Uterus (tissue), 2 donors: ENCODE results near the gene ZDHHC11B.
"Not testable (repeated sequence)": the region's sequence is repeated elsewhere in the genome, so short reads cannot be mapped to it uniquely, and the experiment has no call there.

Experiments
- CTCF ChIP-seq, 4 experiments: fragments of 200-600 bp in 2 of 4; fragments of 450-650 bp in 2 of 4; sonication (generic) in 2 of 4; IDR thresholded peaks; one replicate each; pipeline ENCODE4 v1.5.1; 2016 to 2019; ENCODE audit warnings: antibody characterized with exemption in 4 of 4, mild to moderate bottlenecking in 2 of 4, moderate library complexity in 1 of 4
- POLR2A ChIP-seq, 2 donors: fragments of 450-650 bp; IDR thresholded peaks; one replicate each; pipeline ENCODE4 v1.6.1; 2016; ENCODE audit warnings: antibody characterized with exemption in 2 of 2, mild to moderate bottlenecking in 1 of 2, moderate library complexity in 1 of 2

GRCh38 chr5:692529-693041, 91.9 kb downstream of the ZDHHC11B start:
- TF ChIP-seq POLR2A, CTCF (IDR thresholded peaks at IDR 0.05): not testable (repeated sequence)
